HepG2 (cell line): ENCODE measurements around the gene GHRL. TPM values are rescaled to one million over a fixed set of nuclear protein-coding genes. Genes with fewer than 3 reads are reported as not detected.

Experiments
- ATRX ChIP-seq: sonication (generic); formaldehyde crosslinking; IDR thresholded peaks from 2 replicates; pipeline ENCODE4 v1.4.0; 2020; ENCODE audit warnings: missing genetic modification reagents, borderline replicate concordance
- FOXA1 ChIP-seq, 2 experiments: fragments of 450-650 bp in 1 of 2; sonication (generic) in 1 of 2; formaldehyde crosslinking in 1 of 2; IDR thresholded peaks; 2 replicates each; pipeline versions ENCODE4 v1.4.0 to v1.6.1; 2016 to 2020; ENCODE audit warnings: missing genetic modification reagents in 1 of 2
- GATAD2A ChIP-seq: IDR thresholded peaks from 2 replicates; pipeline ENCODE4 v1.6.1; 2016
- KAT7 ChIP-seq: IDR thresholded peaks from 2 replicates; pipeline ENCODE4 v1.6.1; 2018; ENCODE audit warnings: borderline replicate concordance, missing compliant biosample characterization
- MAFG ChIP-seq: sonication (generic); formaldehyde crosslinking; IDR thresholded peaks from 2 replicates; pipeline ENCODE4 v1.5.1; 2020; ENCODE audit warnings: mild to moderate bottlenecking, missing genetic modification reagents
- MAFK ChIP-seq, 2 experiments: IDR thresholded peaks in 1 of 2; conservative IDR thresholded peaks in 1 of 2; 2 replicates each; pipeline ENCODE4 v1.6.1; 2011; ENCODE audit warnings: improper control_type of control experiment in 2 of 2, low read length in 2 of 2
- MATR3 ChIP-seq: sonication (generic); formaldehyde crosslinking; IDR thresholded peaks from 2 replicates; pipeline ENCODE4 v1.4.0; 2020; ENCODE audit warnings: missing genetic modification reagents
- MZF1 ChIP-seq: sonication (generic); formaldehyde crosslinking; IDR thresholded peaks from 2 replicates; pipeline ENCODE4 v1.8.1; 2023; ENCODE audit warnings: mild to moderate bottlenecking, missing genetic modification reagents, borderline replicate concordance
- NFYB ChIP-seq: sonication (generic); formaldehyde crosslinking; IDR thresholded peaks from 2 replicates; pipeline ENCODE4 v1.4.0; 2020; ENCODE audit warnings: missing genetic modification reagents
- RARA ChIP-seq: IDR thresholded peaks from 2 replicates; pipeline ENCODE4 v1.6.1; 2016; ENCODE audit warnings: missing genetic modification reagents, missing compliant biosample characterization
- SCMH1 ChIP-seq: sonication (generic); formaldehyde crosslinking; IDR thresholded peaks from 2 replicates; pipeline ENCODE4 v1.9.0; 2021; ENCODE audit warnings: missing genetic modification reagents, mild to moderate bottlenecking, borderline replicate concordance
- SETDB1 ChIP-seq: sonication (generic); formaldehyde crosslinking; IDR thresholded peaks from 2 replicates; pipeline ENCODE4 v1.5.1; 2020; ENCODE audit warnings: missing genetic modification reagents, mild to moderate bottlenecking, borderline replicate concordance
- SMAD3 ChIP-seq: sonication (generic); formaldehyde crosslinking; IDR thresholded peaks from 2 replicates; pipeline ENCODE4 v1.4.0; 2020; ENCODE audit warnings: missing genetic modification reagents
- SP2 ChIP-seq: sonication (generic); formaldehyde crosslinking; IDR thresholded peaks from 2 replicates; pipeline ENCODE4 v1.5.1; 2020; ENCODE audit warnings: mild to moderate bottlenecking, missing genetic modification reagents
- THAP11 ChIP-seq: IDR thresholded peaks from 2 replicates; pipeline ENCODE4 v1.6.1; 2016; ENCODE audit warnings: missing biosample characterization, missing genetic modification reagents
- USF2 ChIP-seq, 2 experiments: sonication (generic) in 1 of 2; formaldehyde crosslinking in 1 of 2; IDR thresholded peaks; 2 replicates each; pipeline versions ENCODE4 v1.5.1 to v1.6.1; 2011 to 2020; ENCODE audit warnings: borderline replicate concordance in 1 of 2, low read depth in 1 of 2, low read length in 1 of 2, mild to moderate bottlenecking in 1 of 2, missing genetic modification reagents in 1 of 2, moderate library complexity in 1 of 2
- ZFP36L2 ChIP-seq: sonication (generic); formaldehyde crosslinking; IDR thresholded peaks from 2 replicates; pipeline ENCODE4 v1.4.0; 2020; ENCODE audit warnings: missing genetic modification reagents
- ZNF180 ChIP-seq: sonication (generic); formaldehyde crosslinking; IDR thresholded peaks from 2 replicates; pipeline ENCODE4 v1.4.0; 2020; ENCODE audit warnings: low read depth, missing genetic modification reagents, borderline replicate concordance
- ZNF274 ChIP-seq: sonication (generic); formaldehyde crosslinking; IDR thresholded peaks from 2 replicates; pipeline ENCODE4 v1.5.1; 2020; ENCODE audit warnings: mild to moderate bottlenecking, missing genetic modification reagents
- ZNF367 ChIP-seq: sonication (generic); formaldehyde crosslinking; IDR thresholded peaks from 2 replicates; pipeline ENCODE4 v1.4.0; 2020; ENCODE audit warnings: missing genetic modification reagents, borderline replicate concordance
- ZNF441 ChIP-seq: sonication (generic); formaldehyde crosslinking; IDR thresholded peaks from 2 replicates; pipeline ENCODE4 v1.7.0; 2021; ENCODE audit warnings: missing genetic modification reagents, borderline replicate concordance
- ZNF460 ChIP-seq: sonication (generic); formaldehyde crosslinking; IDR thresholded peaks from 2 replicates; pipeline ENCODE4 v1.5.1; 2020; ENCODE audit warnings: missing genetic modification reagents, mild to moderate bottlenecking, borderline replicate concordance
- ZNF547 ChIP-seq: sonication (generic); formaldehyde crosslinking; IDR thresholded peaks from 2 replicates; pipeline ENCODE4 v1.5.1; 2020; ENCODE audit warnings: mild to moderate bottlenecking, missing genetic modification reagents
- ZNF570 ChIP-seq: sonication (generic); formaldehyde crosslinking; IDR thresholded peaks from 2 replicates; pipeline ENCODE4 v1.4.0; 2020; ENCODE audit warnings: mild to moderate bottlenecking, missing genetic modification reagents, borderline replicate concordance
- ZNF703 ChIP-seq: sonication (generic); formaldehyde crosslinking; IDR thresholded peaks from 2 replicates; pipeline ENCODE4 v1.5.1; 2020; ENCODE audit warnings: missing genetic modification reagents, mild to moderate bottlenecking, moderate library complexity, borderline replicate concordance
- ZNF891 ChIP-seq: sonication (generic); formaldehyde crosslinking; IDR thresholded peaks from 2 replicates; pipeline ENCODE4 v1.5.0; 2020; ENCODE audit warnings: mild to moderate bottlenecking, missing genetic modification reagents
- polyA plus RNA-seq, 8 experiments: library from polyadenylated mRNA; depleted of rRNA in 3 of 8; stranded (reverse) in 7 of 8; unstranded in 1 of 8; fragments of >200 nt; fragmentation: Illumina TruSeq in 4 of 8; extraction: Trizol in 4 of 8; gene quantifications; 2 replicates each; pipeline versions ENCODE4 v1.2.1 to v1.2.3, GENCODE V29; 2011 to 2016; ENCODE audit warnings: low read depth in 4 of 8, missing spikeins in 1 of 8, mixed read lengths in 1 of 8; ENCODE audit not compliant: insufficient read depth in 1 of 8
- total RNA-seq, 5 experiments: library from RNA; depleted of rRNA; stranded (reverse); fragments of >200 nt; fragmentation: Illumina TruSeq; extraction: Trizol; gene quantifications; 2 replicates each; pipeline ENCODE4 v1.2.3, GENCODE V29; 2016; ENCODE audit warnings: low read depth in 1 of 5
- TF ChIP-seq, protein P1 (sequence below): IDR thresholded peaks from 2 replicates; pipeline ENCODE4 v1.6.1; 2012; ENCODE audit warnings: low read length, improper control_type of control experiment

The GHRL gene
- total and polyA plus RNA-seq, 2 of the 13 experiments (the other 11 are each of a cell fraction or from before 2014, with no cell fraction given), result 0.09 TPM; not detected in 1

DNA sequence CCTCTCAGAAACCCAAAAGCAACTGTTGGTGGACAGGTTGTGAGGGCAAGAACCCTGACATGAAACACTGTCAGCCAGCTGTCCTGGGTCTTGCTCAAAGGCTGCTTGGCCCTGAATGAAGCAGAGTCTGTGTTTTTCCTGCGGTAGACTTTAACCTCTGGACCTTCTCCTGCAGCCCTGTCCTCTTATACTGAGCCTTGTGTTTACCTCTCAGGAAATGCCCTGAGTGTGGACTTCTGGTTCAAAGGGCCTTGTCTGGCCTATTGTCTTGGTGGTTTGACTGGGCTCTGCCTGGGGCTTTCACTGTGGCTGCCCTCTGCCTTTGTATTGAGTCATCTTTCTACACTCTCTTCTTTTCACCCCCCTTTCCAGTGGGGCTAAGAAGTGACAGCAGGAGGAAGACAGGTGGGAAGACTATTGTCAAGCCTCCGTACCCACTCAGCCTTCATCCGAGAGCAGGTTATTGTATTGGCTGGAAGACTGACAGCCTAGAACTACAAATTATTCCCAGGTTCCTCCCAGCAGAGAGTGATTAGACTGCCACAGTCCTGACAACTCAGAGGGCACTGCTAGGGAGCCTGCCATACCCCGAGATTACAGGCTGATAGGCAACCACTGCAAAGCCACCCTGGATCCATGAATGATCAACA lies 24.7 kb upstream of the GHRL start (continued):
- TF ChIP-seq KAT7 (CRISPR knock-in tag) (no peak), ZNF460 (CRISPR knock-in tag) (no peak; the same call in 1 of the 2 replicates), RARA (peak; percentile 84), FOXA1 (IDR thresholded peaks at IDR 0.05) (no peak), FOXA1 (CRISPR knock-in tag; IDR thresholded peaks at IDR 0.05) (peak; percentile 72), ATRX (CRISPR knock-in tag) (no peak), MATR3 (CRISPR knock-in tag) (no peak), ZNF274 (CRISPR knock-in tag) (no peak), ZNF441 (CRISPR knock-in tag) (peak; percentile 78; the same call in 1 of the 2 replicates), ZFP36L2 (CRISPR knock-in tag) (no peak), ZNF570 (CRISPR knock-in tag) (no peak), ZNF180 (CRISPR knock-in tag) (no peak), THAP11 (CRISPR knock-in tag) (peak; percentile 67), SETDB1 (CRISPR knock-in tag) (no peak), NFYB (no peak), SP2 (no peak), ZNF367 (CRISPR knock-in tag) (no peak), SCMH1 (CRISPR knock-in tag) (no peak), SMAD3 (CRISPR knock-in tag) (peak; percentile 80; the same call in 1 of the 2 replicates), ZNF703 (CRISPR knock-in tag) (no peak), ZNF891 (CRISPR knock-in tag) (no peak), ZNF547 (CRISPR knock-in tag) (no peak; the same call in 1 of the 2 replicates), GATAD2A (peak; percentile 95), USF2 (IDR thresholded peaks at IDR 0.05; ENCODE audit: low read depth, low read length) (no peak), USF2 (CRISPR knock-in tag; IDR thresholded peaks at IDR 0.05; ENCODE audit: borderline replicate concordance) (no peak), MAFK (conservative IDR thresholded peaks at IDR 0.05 in 1 of 2, IDR thresholded peaks at IDR 0.05 in 1 of 2; ENCODE audit: low read length in 2 of 2) (no peak), MZF1 (CRISPR knock-in tag) (no peak), MAFG (CRISPR knock-in tag) (no peak)
- TF ChIP-seq, protein P1, sequence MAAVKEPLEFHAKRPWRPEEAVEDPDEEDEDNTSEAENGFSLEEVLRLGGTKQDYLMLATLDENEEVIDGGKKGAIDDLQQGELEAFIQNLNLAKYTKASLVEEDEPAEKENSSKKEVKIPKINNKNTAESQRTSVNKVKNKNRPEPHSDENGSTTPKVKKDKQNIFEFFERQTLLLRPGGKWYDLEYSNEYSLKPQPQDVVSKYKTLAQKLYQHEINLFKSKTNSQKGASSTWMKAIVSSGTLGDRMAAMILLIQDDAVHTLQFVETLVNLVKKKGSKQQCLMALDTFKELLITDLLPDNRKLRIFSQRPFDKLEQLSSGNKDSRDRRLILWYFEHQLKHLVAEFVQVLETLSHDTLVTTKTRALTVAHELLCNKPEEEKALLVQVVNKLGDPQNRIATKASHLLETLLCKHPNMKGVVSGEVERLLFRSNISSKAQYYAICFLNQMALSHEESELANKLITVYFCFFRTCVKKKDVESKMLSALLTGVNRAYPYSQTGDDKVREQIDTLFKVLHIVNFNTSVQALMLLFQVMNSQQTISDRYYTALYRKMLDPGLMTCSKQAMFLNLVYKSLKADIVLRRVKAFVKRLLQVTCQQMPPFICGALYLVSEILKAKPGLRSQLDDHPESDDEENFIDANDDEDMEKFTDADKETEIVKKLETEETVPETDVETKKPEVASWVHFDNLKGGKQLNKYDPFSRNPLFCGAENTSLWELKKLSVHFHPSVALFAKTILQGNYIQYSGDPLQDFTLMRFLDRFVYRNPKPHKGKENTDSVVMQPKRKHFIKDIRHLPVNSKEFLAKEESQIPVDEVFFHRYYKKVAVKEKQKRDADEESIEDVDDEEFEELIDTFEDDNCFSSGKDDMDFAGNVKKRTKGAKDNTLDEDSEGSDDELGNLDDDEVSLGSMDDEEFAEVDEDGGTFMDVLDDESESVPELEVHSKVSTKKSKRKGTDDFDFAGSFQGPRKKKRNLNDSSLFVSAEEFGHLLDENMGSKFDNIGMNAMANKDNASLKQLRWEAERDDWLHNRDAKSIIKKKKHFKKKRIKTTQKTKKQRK, result no peak
